Measurements from ENCODE around the gene GMPS.
"Not testable (repeated sequence)": the region's sequence is repeated elsewhere in the genome, so short reads cannot be mapped to it uniquely, and the experiment has no call there.

GMPS gene

GRCh38 chr3:155870133-155870944, at the start of gene GMPS:
GMPS (plus strand) TSS chr3:155870650; CDS start chr3:155870871, 221 bp downstream.
- peak; percentile 96 for DNase-seq (ENCODE audit: low spot score)

GRCh38 chr3:155828490-155829098, 41.9 kb upstream of the GMPS start:
- not testable (repeated sequence) for DNase-seq (ENCODE audit: low spot score)

- no peak for DNase-seq (ENCODE audit: low spot score)
Observed at GRCh38 chr3:155835341-155836071, 34.9 kb upstream of the GMPS start.

GRCh38 chr3:155843569-155843968, 26.9 kb upstream of the GMPS start:
- no peak for DNase-seq (ENCODE audit: low spot score)

GRCh38 chr3:155846119-155846518, 24.3 kb upstream of the GMPS start:
- DNase-seq (ENCODE audit: low spot score) = no peak

GRCh38 chr3:155847993-155848392, 22.5 kb upstream of the GMPS start:
- DNase-seq (ENCODE audit: low spot score) = no peak

- not testable (repeated sequence) for DNase-seq (ENCODE audit: low spot score)
Observed at GRCh38 chr3:155849404-155849803, 21.0 kb upstream of the GMPS start.

- DNase-seq (ENCODE audit: low spot score) = peak; percentile 30
Observed at GRCh38 chr3:155852341-155852740, 18.1 kb upstream of the GMPS start.

- no peak for DNase-seq (ENCODE audit: low spot score)
Observed at GRCh38 chr3:155853214-155854140, 17.0 kb upstream of the GMPS start.

- DNase-seq (ENCODE audit: low spot score) = peak; percentile 99
Observed at GRCh38 chr3:155854141-155854940, 16.1 kb upstream of the GMPS start, which contains the start of gene SLC33A1. SLC33A1 (minus strand) TSS chr3:155854427; CDS start chr3:155853997, 430 bp downstream.

- peak; percentile 68 for DNase-seq (ENCODE audit: low spot score)
Observed at GRCh38 chr3:155859859-155860258, 10.6 kb upstream of the GMPS start.

- not testable (repeated sequence) for DNase-seq (ENCODE audit: low spot score)
Observed at GRCh38 chr3:155860424-155860823, 10.0 kb upstream of the GMPS start.

- no peak for DNase-seq (ENCODE audit: low spot score)
Observed at GRCh38 chr3:155861476-155862183, 8.8 kb upstream of the GMPS start.

GRCh38 chr3:155862290-155862982, 8.0 kb upstream of the GMPS start:
- DNase-seq (ENCODE audit: low spot score) = not testable (repeated sequence)

GRCh38 chr3:155863072-155863784, 7.2 kb upstream of the GMPS start:
- no peak for DNase-seq (ENCODE audit: low spot score)

GRCh38 chr3:155869691-155870090, 759 bp upstream of the GMPS start:
- no peak for DNase-seq (ENCODE audit: low spot score)

GRCh38 chr3:155870945-155871745, 695 bp downstream of the GMPS start:
- DNase-seq (ENCODE audit: low spot score) = peak; percentile 46

- DNase-seq (ENCODE audit: low spot score) = peak; percentile 58
Observed at GRCh38 chr3:155871746-155872158, 1.3 kb downstream of the GMPS start.
